SK-N-MC (cell line): ENCODE measurements around the gene NISCH.

Experiments used
- DNase-seq: peaks from one replicate; pipeline ENCODE4 v3.0.0-alpha.2; 2011; ENCODE audit warnings: low read depth, low spot score
- H3K27ac ChIP-seq: fragments of 200-600 bp; sonication (generic); 2 replicates; pipeline ENCODE4 v1.5.1; 2016; ENCODE audit warnings: mixed run types
- H3K36me3 ChIP-seq: fragments of 200-600 bp; sonication (generic); 2 replicates; pipeline ENCODE4 v1.6.1; 2017; ENCODE audit warnings: antibody characterized with exemption, low read length, mixed read lengths; ENCODE audit not compliant: insufficient read depth
- H3K4me3 ChIP-seq: fragments of 200-600 bp; sonication (generic); 2 replicates; pipeline ENCODE4 v1.5.1; 2016
- H3K9ac ChIP-seq: fragments of 200-600 bp; sonication (generic); 2 replicates; pipeline ENCODE4 v1.8.0; 2017; ENCODE audit warnings: mixed run types, mixed read lengths; ENCODE audit not compliant: insufficient read length
- H3K9me3 ChIP-seq: fragments of 200-600 bp; sonication (generic); 2 replicates; pipeline ENCODE4 v1.6.1; 2017; ENCODE audit warnings: low read depth, mild to moderate bottlenecking, antibody characterized with exemption, low read length, moderate library complexity, mixed read lengths
- EZH2 ChIP-seq: fragments of 200-600 bp; sonication (generic); IDR thresholded peaks from one replicate; pipeline ENCODE4 v1.6.1; 2017; ENCODE audit warnings: antibody characterized with exemption
- FOXP2 ChIP-seq: optimal IDR thresholded peaks from 2 replicates; pipeline ENCODE3; 2011; ENCODE audit warnings: mild to moderate bottlenecking, moderate library complexity; ENCODE audit not compliant: insufficient read depth; ENCODE audit errors: extremely low read length, control extremely low read depth
- POLR2AphosphoS5 ChIP-seq: IDR thresholded peaks from 2 replicates; pipeline ENCODE4 v1.6.1; 2012; ENCODE audit warnings: mild to moderate bottlenecking, low read depth, low read length, borderline replicate concordance

Gene NISCH

DNA sequence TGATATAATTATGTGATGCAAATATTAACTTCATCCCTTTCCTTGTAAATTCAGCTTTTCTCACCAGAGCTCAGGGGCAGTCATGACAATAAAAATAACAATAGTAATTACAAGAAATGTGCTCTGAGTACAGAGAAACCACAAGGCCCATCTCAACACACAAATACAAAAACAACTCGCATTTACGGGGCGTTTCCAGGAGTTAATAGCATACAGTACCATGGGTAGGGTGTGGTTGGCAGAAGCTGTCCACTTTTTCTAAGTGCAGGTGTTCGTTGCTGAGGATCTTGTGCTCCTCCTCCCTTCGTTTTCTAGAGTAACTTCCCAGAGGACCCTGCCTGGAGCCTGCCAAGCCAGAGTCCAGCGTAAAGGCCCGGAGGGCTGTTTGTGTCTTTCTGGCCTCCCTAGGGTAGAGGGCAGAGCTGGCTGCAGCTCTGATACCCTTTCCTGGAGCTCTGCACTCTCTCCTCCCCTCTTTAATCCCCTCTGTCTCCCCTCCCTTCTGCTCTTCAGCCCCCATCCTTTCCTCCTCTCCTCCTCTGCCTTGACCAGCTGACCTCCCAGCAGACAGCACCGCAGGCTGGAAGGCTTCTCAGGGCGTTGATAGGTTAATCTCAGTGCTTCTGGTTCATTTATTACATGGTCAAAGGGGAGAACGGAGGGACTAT, 21.9 kb upstream of the NISCH start:
- no peak overlapping the region for H3K4me3 ChIP-seq
- no peaks in the 10 kb centered on the region for H3K36me3 ChIP-seq
- no peak overlapping the region for H3K27ac ChIP-seq
- TF ChIP-seq FOXP2 (no peak), EZH2 (no peak), POLR2AphosphoS5 (no peak)
- no peak overlapping the region for H3K9ac ChIP-seq
- H3K9me3 ChIP-seq: no peaks in the 10 kb centered on the region
- no peak for DNase-seq

DNA sequence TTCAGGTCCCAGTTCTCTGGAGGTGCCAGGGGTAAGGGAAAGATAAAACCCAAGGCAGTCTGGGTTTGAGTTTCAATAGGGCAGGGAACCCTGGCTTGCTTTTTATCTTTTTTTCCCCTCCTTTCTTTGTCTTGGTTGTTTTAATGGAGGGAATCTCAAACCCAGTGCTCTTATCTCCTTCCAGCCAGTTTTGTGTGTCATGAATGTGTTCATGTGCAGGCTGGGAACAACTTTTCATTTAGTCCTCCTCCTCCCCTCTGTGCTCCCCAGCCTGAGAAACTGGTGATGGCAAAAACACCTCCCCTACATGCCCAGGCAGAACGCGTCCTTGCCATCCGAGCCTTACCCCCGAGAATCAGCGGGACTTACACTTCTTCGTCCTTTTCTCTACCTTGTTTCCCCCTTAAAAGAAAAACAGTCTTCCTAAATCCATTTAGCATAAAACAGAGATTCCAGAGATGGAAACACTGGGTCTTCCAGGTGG, 21.4 kb upstream of the NISCH start:
- H3K36me3 ChIP-seq: no peaks in the 10 kb centered on the region
- no peak overlapping the region for H3K9ac ChIP-seq
- no peaks in the 10 kb centered on the region for H3K9me3 ChIP-seq
- TF ChIP-seq EZH2 (no peak), POLR2AphosphoS5 (no peak), FOXP2 (no peak)
- no peak overlapping the region for H3K4me3 ChIP-seq
- H3K27ac ChIP-seq: no peak overlapping the region
- no peak for DNase-seq

DNA sequence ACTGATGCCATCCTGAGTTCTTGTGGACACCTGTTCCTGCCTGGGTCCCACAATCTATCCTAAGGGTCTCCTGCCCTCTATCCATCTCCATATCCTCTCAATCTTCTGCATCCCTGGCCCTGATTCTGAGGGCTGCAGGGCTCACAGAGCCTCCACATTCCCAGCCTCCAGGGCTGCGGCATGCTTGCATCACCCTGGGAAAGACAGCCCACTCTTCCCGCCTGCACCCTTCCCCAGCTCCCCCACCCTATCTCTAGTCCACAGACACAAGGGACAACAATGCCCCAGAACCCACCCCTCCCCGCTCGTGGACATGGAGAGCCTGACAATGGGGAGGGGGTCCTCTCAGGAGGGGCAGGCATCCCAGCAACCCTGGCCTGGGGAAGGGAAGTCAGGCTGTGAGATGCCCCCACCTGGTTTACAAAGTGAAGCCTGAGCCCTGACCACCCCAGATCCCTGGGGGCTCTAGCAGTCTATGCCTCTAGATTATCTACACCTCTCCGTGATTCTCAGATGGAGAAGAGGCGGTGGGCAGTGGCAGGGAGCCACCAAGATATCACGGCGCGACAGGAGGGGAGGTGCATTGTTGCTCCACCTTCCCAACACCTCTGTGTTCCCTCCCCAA, 20.8 kb upstream of the NISCH start:
- Histone ChIP-seq H3K27ac (no peak overlapping the region), H3K9ac (no peak overlapping the region), H3K36me3 (no peaks in the 10 kb centered on the region), H3K9me3 (no peaks in the 10 kb centered on the region), H3K4me3 (no peak overlapping the region)
- no peak for TF ChIP-seq EZH2
- TF ChIP-seq POLR2AphosphoS5: no peak
- TF ChIP-seq FOXP2: no peak
- DNase-seq: no peak

DNA sequence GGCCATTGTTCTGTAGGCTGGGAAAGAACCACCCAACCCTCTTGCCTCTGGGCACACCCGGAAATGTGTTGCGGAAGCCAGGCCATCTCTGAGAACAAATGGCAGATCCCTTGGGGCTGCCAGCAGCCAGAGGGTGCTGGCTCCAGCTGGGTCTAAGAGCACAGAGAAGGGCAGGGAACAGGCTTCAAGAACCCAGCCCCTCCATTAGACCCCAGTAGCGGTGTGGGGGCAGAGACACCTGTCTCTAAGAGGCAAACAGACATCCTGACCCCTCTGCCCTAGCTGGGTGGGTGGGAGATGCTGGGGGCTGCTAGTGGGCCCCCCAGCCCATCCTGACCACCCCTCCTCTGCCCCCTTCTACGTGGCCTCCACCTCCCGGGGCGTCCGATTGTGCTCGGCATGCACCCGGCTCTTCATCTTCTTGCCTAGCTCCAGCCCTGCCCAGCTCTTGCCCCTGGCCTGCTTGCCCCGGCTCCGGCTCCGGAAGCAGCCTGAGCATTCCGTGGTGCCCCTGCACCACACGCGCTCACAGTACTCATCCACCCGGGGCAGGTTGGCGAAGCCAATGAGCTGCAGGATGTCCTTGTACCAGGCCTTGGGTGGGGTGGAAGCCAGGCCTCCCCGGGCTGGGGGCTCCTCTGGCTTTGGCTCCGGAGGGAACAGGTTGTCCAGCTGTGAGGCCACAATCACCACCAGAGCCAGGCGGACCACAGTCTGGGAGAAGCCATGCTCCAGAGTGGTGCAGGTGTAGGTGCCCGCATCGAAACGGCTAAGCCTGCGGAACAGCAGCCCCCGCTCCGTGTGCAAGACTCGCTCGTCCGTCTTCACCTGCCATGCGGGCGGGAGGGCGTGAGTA, 19.9 kb upstream of the NISCH start:
- H3K9ac ChIP-seq: no peak overlapping the region
- DNase-seq: no peak
- H3K27ac ChIP-seq: no peak overlapping the region
- H3K9me3 ChIP-seq: no peaks in the 10 kb centered on the region
- H3K4me3 ChIP-seq: no peak overlapping the region
- TF ChIP-seq POLR2AphosphoS5: no peak
- TF ChIP-seq EZH2: no peak
- no peak for TF ChIP-seq FOXP2
- H3K36me3 ChIP-seq: no peaks in the 10 kb centered on the region

DNA sequence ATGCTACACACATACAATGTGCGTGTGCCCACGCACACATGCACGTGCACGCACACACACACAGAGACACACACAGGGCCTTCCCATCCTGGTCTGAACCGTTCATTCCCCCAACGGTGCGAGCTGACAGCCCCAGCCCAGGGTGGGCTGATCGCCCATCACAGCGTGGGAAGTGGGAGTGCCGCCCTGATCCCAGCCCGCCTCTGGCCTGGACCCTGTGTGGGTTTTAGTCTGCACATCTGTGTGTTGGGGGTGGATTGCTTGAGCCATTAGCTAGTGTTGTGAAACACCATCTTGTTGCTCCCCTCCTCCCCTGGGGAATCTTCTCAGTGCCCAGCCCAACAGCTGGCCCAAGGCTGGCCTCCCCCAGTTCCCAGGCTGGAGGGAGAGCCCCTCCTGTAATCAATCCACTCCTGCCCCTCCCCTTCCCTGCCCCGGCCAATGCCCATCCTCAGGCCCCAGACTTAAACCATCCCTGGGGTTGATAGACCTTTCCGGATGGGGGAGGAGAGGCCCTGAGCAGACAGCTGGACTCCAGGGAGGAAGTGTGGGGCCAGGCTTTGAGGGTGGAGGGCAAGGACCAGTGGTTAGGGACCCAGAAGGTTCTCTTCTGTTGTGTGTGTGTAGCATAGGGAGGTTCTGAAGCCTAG, 18.8 kb upstream of the NISCH start:
- Histone ChIP-seq H3K27ac (no peak overlapping the region), H3K9me3 (no peaks in the 10 kb centered on the region), H3K9ac (no peak overlapping the region), H3K36me3 (no peaks in the 10 kb centered on the region), H3K4me3 (no peak overlapping the region)
- no peak for DNase-seq
- TF ChIP-seq EZH2 (no peak), FOXP2 (no peak), POLR2AphosphoS5 (no peak)

DNA sequence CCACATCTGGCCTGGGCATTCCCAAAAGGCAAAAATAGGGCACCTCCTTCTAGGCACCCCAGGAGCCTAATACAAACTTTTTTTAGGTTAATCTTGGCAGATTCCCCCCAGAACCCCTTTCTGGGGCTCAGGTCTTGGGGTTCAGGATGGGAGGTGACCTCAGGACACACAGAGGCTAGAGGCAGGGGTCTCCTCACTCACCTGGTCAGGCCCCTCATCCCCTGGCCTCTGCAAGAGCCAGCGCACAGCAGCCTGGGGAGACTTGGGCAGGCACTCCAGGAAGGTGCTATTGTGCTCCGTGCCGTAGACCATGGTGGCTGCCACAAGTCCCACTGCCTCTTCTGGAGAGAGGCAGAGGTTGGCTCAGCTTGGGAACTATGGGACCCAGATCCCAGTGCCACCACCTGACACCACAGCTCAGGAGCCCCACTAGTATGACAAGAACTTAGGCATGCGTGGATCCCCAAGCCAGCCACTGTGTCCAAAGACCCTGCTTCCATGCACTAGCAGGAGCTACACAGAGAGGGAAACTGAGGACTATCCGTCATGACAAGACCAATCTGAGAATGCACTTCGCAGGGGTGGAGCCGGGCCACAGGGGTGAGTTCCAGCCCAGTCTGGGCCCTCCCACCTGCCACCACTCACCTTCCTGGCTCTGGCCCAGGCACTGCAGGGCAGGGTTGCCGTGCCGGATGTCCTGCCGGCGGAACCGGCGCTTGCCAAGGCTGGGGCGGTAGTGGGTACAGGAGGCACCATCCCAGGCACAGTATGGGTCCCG, 17.9 kb upstream of the NISCH start:
- TF ChIP-seq EZH2 (no peak), FOXP2 (no peak), POLR2AphosphoS5 (no peak)
- Histone ChIP-seq H3K36me3 (no peaks in the 10 kb centered on the region), H3K9me3 (no peaks in the 10 kb centered on the region), H3K9ac (no peak overlapping the region), H3K27ac (no peak overlapping the region), H3K4me3 (no peak overlapping the region)
- no peak for DNase-seq

DNA sequence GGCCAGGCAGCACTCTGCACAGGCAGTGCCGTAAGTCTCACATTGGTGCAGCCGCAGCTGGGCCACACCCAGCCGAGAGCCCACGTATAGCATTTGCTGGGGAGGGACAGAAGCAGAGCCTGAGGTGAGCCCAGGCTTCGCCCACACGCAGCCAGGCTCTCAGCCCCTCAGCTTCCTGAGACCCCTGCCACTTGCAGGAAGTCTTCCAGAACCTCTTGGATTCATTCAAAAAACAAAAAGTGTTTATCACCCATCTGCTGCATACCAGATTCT, 17.4 kb upstream of the NISCH start:
- H3K36me3 ChIP-seq: no peaks in the 10 kb centered on the region
- TF ChIP-seq EZH2: no peak
- TF ChIP-seq POLR2AphosphoS5: no peak
- no peak for TF ChIP-seq FOXP2
- no peak for DNase-seq
- no peaks in the 10 kb centered on the region for H3K9me3 ChIP-seq
- no peak overlapping the region for H3K4me3 ChIP-seq
- H3K9ac ChIP-seq: no peak overlapping the region
- H3K27ac ChIP-seq: no peak overlapping the region
